ENCODE results near the gene INAFM1.

The INAFM1 gene

GRCh38 chr19:47240996-47241918 is 33.4 kb upstream of the INAFM1 start (continued):
- TF ChIP-seq SETDB1 (IDR thresholded peaks at IDR 0.05; ENCODE audit: insufficient read length, low read length), result no peak
- no peak for TF ChIP-seq ZNF214 (tag by site-specific recombination; IDR thresholded peaks at IDR 0.05; ENCODE audit: borderline replicate concordance)
- TF ChIP-seq, protein P1, sequence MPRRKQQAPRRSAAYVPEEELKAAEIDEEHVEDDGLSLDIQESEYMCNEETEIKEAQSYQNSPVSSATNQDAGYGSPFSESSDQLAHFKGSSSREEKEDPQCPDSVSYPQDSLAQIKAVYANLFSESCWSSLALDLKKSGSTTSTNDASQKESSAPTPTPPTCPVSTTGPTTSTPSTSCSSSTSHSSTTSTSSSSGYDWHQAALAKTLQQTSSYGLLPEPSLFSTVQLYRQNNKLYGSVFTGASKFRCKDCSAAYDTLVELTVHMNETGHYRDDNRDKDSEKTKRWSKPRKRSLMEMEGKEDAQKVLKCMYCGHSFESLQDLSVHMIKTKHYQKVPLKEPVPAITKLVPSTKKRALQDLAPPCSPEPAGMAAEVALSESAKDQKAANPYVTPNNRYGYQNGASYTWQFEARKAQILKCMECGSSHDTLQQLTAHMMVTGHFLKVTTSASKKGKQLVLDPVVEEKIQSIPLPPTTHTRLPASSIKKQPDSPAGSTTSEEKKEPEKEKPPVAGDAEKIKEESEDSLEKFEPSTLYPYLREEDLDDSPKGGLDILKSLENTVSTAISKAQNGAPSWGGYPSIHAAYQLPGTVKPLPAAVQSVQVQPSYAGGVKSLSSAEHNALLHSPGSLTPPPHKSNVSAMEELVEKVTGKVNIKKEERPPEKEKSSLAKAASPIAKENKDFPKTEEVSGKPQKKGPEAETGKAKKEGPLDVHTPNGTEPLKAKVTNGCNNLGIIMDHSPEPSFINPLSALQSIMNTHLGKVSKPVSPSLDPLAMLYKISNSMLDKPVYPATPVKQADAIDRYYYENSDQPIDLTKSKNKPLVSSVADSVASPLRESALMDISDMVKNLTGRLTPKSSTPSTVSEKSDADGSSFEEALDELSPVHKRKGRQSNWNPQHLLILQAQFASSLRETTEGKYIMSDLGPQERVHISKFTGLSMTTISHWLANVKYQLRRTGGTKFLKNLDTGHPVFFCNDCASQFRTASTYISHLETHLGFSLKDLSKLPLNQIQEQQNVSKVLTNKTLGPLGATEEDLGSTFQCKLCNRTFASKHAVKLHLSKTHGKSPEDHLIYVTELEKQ (tag by site-specific recombination; IDR thresholded peaks at IDR 0.05; ENCODE audit: borderline replicate concordance), result peak; percentile 6; the same call in 1 of the 2 replicates
- TF ChIP-seq ZNF18 (tag by site-specific recombination; IDR thresholded peaks at IDR 0.05), result 0 out of 2 replicates have a peak, but pooled peaks have one; percentile 38
- no peak for TF ChIP-seq ZNF302 (tag by site-specific recombination; IDR thresholded peaks at IDR 0.05; ENCODE audit: low read depth)
- TF ChIP-seq ZNF433 (tag by site-specific recombination; IDR thresholded peaks at IDR 0.05; ENCODE audit: low read depth), result no peak
- 0 out of 2 replicates have a peak, but pooled peaks have one; percentile 41 for TF ChIP-seq ZNF76 (tag by site-specific recombination; IDR thresholded peaks at IDR 0.05; ENCODE audit: borderline replicate concordance, low read depth)
- TF ChIP-seq, protein P2, sequence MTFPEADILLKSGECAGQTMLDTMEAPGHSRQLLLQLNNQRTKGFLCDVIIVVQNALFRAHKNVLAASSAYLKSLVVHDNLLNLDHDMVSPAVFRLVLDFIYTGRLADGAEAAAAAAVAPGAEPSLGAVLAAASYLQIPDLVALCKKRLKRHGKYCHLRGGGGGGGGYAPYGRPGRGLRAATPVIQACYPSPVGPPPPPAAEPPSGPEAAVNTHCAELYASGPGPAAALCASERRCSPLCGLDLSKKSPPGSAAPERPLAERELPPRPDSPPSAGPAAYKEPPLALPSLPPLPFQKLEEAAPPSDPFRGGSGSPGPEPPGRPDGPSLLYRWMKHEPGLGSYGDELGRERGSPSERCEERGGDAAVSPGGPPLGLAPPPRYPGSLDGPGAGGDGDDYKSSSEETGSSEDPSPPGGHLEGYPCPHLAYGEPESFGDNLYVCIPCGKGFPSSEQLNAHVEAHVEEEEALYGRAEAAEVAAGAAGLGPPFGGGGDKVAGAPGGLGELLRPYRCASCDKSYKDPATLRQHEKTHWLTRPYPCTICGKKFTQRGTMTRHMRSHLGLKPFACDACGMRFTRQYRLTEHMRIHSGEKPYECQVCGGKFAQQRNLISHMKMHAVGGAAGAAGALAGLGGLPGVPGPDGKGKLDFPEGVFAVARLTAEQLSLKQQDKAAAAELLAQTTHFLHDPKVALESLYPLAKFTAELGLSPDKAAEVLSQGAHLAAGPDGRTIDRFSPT (tag by site-specific recombination; IDR thresholded peaks at IDR 0.05), result peak; percentile 79
- no peak; the same call in 1 of the 2 replicates for TF ChIP-seq ZNF266 (tag by site-specific recombination; IDR thresholded peaks at IDR 0.05; ENCODE audit: low read depth)
- peak; percentile 65; the same call in 1 of the 2 replicates for TF ChIP-seq GLI4 (tag by site-specific recombination; IDR thresholded peaks at IDR 0.05)
- peak; percentile 99 for TF ChIP-seq ZNF2 (tag by site-specific recombination; IDR thresholded peaks at IDR 0.05)
- TF ChIP-seq ZNF19 (tag by site-specific recombination; IDR thresholded peaks at IDR 0.05; ENCODE audit: low read depth), result no peak
- TF ChIP-seq ZSCAN23 (tag by site-specific recombination; IDR thresholded peaks at IDR 0.05), result 0 out of 2 replicates have a peak, but pooled peaks have one; percentile 18
- TF ChIP-seq, protein P3, sequence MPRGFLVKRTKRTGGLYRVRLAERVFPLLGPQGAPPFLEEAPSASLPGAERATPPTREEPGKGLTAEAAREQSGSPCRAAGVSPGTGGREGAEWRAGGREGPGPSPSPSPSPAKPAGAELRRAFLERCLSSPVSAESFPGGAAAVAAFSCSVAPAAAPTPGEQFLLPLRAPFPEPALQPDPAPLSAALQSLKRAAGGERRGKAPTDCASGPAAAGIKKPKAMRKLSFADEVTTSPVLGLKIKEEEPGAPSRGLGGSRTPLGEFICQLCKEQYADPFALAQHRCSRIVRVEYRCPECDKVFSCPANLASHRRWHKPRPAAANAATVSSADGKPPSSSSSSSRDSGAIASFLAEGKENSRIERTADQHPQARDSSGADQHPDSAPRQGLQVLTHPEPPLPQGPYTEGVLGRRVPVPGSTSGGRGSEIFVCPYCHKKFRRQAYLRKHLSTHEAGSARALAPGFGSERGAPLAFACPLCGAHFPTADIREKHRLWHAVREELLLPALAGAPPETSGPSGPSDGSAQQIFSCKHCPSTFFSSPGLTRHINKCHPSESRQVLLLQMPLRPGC (tag by site-specific recombination; IDR thresholded peaks at IDR 0.05), result no peak
- TF ChIP-seq ATF2 (tag by site-specific recombination; IDR thresholded peaks at IDR 0.05; ENCODE audit: low read depth), result peak; percentile 96
- no peak for TF ChIP-seq PRDM10 (tag by site-specific recombination; IDR thresholded peaks at IDR 0.05)
